ENCODE results near the gene UBE2Z.

The UBE2Z gene

GRCh38 chr17:48883171-48883570, 25.0 kb upstream of the UBE2Z start:
- DNase-seq (ENCODE audit: low spot score): no peak
- H3K27ac ChIP-seq: no peak overlapping the region
- POLR2A ChIA-PET (ENCODE audit: low non-redundant PET): no interaction called here
- no peak for TF ChIP-seq CTCF (conservative IDR thresholded peaks at IDR 0.05; ENCODE audit: low read depth)
- CTCF ChIA-PET: interaction anchor here (0.5 to 1.8 kb wide), 8 partner anchors 52 to 1098 kb away, joined by 3 to 7 read pairs (median 4); no protein-coding TSS in a partner anchor

- TF ChIP-seq CTCF (conservative IDR thresholded peaks at IDR 0.05; ENCODE audit: low read depth): no peak
- DNase-seq (ENCODE audit: low spot score): no peak
- ChIA-PET CTCF (interaction anchor here (0.6 kb wide), 1 partner anchor 229 kb away, joined by 4 read pairs; no protein-coding TSS in a partner anchor), POLR2A (ENCODE audit: low non-redundant PET) (no interaction called here)
- H3K27ac ChIP-seq: no peak overlapping the region
Observed at GRCh38 chr17:48890086-48890485, 18.1 kb upstream of the UBE2Z start.

GRCh38 chr17:48892940-48893645, 15.1 kb upstream of the UBE2Z start:
- TF ChIP-seq CTCF (conservative IDR thresholded peaks at IDR 0.05; ENCODE audit: low read depth): no peak
- peak overlapping the region; percentile 85 for H3K27ac ChIP-seq
- DNase-seq (ENCODE audit: low spot score): no peak
- ChIA-PET POLR2A (ENCODE audit: low non-redundant PET) (interaction anchor here (0.5 to 2.2 kb wide), 4 partner anchors 15 to 61 kb away, joined by 3 to 11 read pairs (median 6); partner anchors contain the start of genes SNF8 and UBE2Z), CTCF (interaction anchor here (0.5 to 2.5 kb wide), 6 partner anchors 14 to 1182 kb away, joined by 3 to 7 read pairs (median 4); no protein-coding TSS in a partner anchor)

GRCh38 chr17:48893646-48894508, 14.3 kb upstream of the UBE2Z start:
- ChIA-PET POLR2A (ENCODE audit: low non-redundant PET) (interaction anchor here (1.0 to 2.2 kb wide), 3 partner anchors 14 to 51 kb away, joined by 3 to 11 read pairs (median 4); partner anchors contain the start of genes SNF8 and UBE2Z), CTCF (interaction anchor here (0.6 to 2.5 kb wide), 7 partner anchors 9 to 1181 kb away, joined by 3 to 7 read pairs (median 4); no protein-coding TSS in a partner anchor)
- TF ChIP-seq CTCF (conservative IDR thresholded peaks at IDR 0.05; ENCODE audit: low read depth): no peak
- no peak for DNase-seq (ENCODE audit: low spot score)
- H3K27ac ChIP-seq: peak overlapping the region; percentile 85

- ChIA-PET POLR2A (ENCODE audit: low non-redundant PET) (interaction anchor here (1.0 kb wide), 1 partner anchor 14 kb away, joined by 3 read pairs; no protein-coding TSS in a partner anchor), CTCF (interaction anchor here (0.6 to 1.1 kb wide), 2 partner anchors 8 to 10 kb away, joined by 3 to 5 read pairs; no protein-coding TSS in a partner anchor)
- no peak for TF ChIP-seq CTCF (conservative IDR thresholded peaks at IDR 0.05; ENCODE audit: low read depth)
- H3K27ac ChIP-seq: no peak overlapping the region; the same call in 1 of the 2 replicates
- no peak for DNase-seq (ENCODE audit: low spot score)
Observed at GRCh38 chr17:48894886-48895285, 13.3 kb upstream of the UBE2Z start.

- H3K27ac ChIP-seq: peak overlapping the region; percentile 47
- TF ChIP-seq CTCF (conservative IDR thresholded peaks at IDR 0.05; ENCODE audit: low read depth): no peak
- no peak for DNase-seq (ENCODE audit: low spot score)
- ChIA-PET POLR2A (ENCODE audit: low non-redundant PET) (no interaction called here), CTCF (no interaction called here)
Observed at GRCh38 chr17:48901241-48901640, 7.0 kb upstream of the UBE2Z start.
